B cell (primary cell): Measurements from ENCODE around the gene TUT4. TPM values are rescaled to one million over a fixed set of nuclear protein-coding genes. Genes with fewer than 3 reads are reported as not detected.

Experiments used
- ATAC-seq: fragments of 200-7000 bp; cut with Tn5 transposase; one replicate; pipeline ENCODE4 v1.10.0; 2021; ENCODE audit warnings: low read depth, mild to moderate bottlenecking, moderate number of reproducible peaks, moderate library complexity
- CTCF ChIA-PET: fragments of 350-600 bp; sonication (Branson Sonifier 250); formaldehyde crosslinking; loops from one replicate; lab custom pipeline; 2021; ENCODE audit warnings: antibody characterized with exemption, inconsistent platforms; lab: Charles Lee
- POLR2A ChIA-PET: fragments of 350-600 bp; sonication (Branson Sonifier 250); formaldehyde crosslinking; loops from one replicate; lab custom pipeline; 2021; ENCODE audit warnings: antibody characterized with exemption; lab: Charles Lee
- DNase-seq: peaks from one replicate; pipeline ENCODE4 v3.0.0; 2013
- H2AFZ ChIP-seq: 2 replicates; pipeline ENCODE4 v1.6.1; 2012; ENCODE audit warnings: mild to moderate bottlenecking, low read depth, low read length; ENCODE audit not compliant: insufficient read depth, poor library complexity, severe bottlenecking
- H3K27ac ChIP-seq, 2 donors: 1 replicate in 1 of 2; 2 replicates in 1 of 2; pipeline ENCODE4 v1.5.1; 2012 to 2013; ENCODE audit warnings: low read length in 2 of 2, mild to moderate bottlenecking in 2 of 2, moderate library complexity in 1 of 2
- H3K27me3 ChIP-seq, 4 experiments: fragments of 200-600 bp in 1 of 4; sonication (generic) in 1 of 4; replicated peaks in 1 of 4; 1 replicate in 2 of 4; 2 replicates in 2 of 4; pipeline versions ENCODE4 v1.6.1 to v1.7.0; 2013 to 2016; ENCODE audit warnings: low read length in 3 of 4, mild to moderate bottlenecking in 2 of 4, mixed read lengths in 1 of 4, moderate library complexity in 1 of 4; ENCODE audit not compliant: insufficient read depth in 4 of 4, control insufficient read depth in 3 of 4; ENCODE audit errors: control extremely low read depth in 1 of 4
- H3K36me3 ChIP-seq, 2 experiments: replicated peaks in 1 of 2; 1 replicate in 1 of 2; 2 replicates in 1 of 2; pipeline versions ENCODE4 v1.6.1 to v1.7.1; 2013; ENCODE audit warnings: low read length in 1 of 2; ENCODE audit not compliant: insufficient read depth in 2 of 2, control insufficient read depth in 1 of 2; ENCODE audit errors: control extremely low read depth in 1 of 2, extremely low read depth in 1 of 2
- H3K4me1 ChIP-seq, 2 donors: fragments of 200-600 bp in 1 of 2; sonication (generic) in 1 of 2; 1 replicate in 1 of 2; 2 replicates in 1 of 2; pipeline versions ENCODE4 v1.5.1 to v1.6.1; 2013 to 2017; ENCODE audit warnings: low read length in 2 of 2; ENCODE audit not compliant: control insufficient read depth in 2 of 2, insufficient read depth in 2 of 2
- H3K4me2 ChIP-seq: replicated peaks from 2 replicates; pipeline ENCODE3; 2012; ENCODE audit warnings: mild to moderate bottlenecking, low read depth, low read length; ENCODE audit not compliant: poor library complexity, severe bottlenecking
- H3K4me3 ChIP-seq, 5 experiments: fragments of 200-600 bp in 1 of 5; sonication (generic) in 1 of 5; 1 replicate in 3 of 5; 2 replicates in 2 of 5; pipeline versions ENCODE4 v1.5.1 to v1.7.0; 2011 to 2016; ENCODE audit warnings: low read length in 4 of 5, mild to moderate bottlenecking in 4 of 5, low read depth in 2 of 5, control low read depth in 1 of 5, moderate library complexity in 1 of 5; ENCODE audit not compliant: insufficient read depth in 1 of 5; ENCODE audit errors: control extremely low read depth in 1 of 5, extremely low read depth in 1 of 5
- H3K79me2 ChIP-seq: fragments of 200-600 bp; sonication (generic); one replicate; pipeline ENCODE4 v1.6.0; 2016; ENCODE audit warnings: low read length; ENCODE audit not compliant: control insufficient read depth, insufficient read depth
- H3K9ac ChIP-seq: fragments of 200-600 bp; sonication (generic); 2 replicates; pipeline ENCODE4 v1.6.1; 2017; ENCODE audit warnings: mild to moderate bottlenecking, low read length, moderate library complexity
- H3K9me3 ChIP-seq, 3 donors: one replicate each; pipeline versions ENCODE4 v1.6.1 to v1.7.1; 2013; ENCODE audit warnings: low read length in 2 of 3; ENCODE audit not compliant: control insufficient read depth in 2 of 3, insufficient read depth in 1 of 3; ENCODE audit errors: control extremely low read depth in 1 of 3
- H4K20me1 ChIP-seq: 2 replicates; pipeline ENCODE4 v1.6.0; 2012; ENCODE audit warnings: mild to moderate bottlenecking, low read length; ENCODE audit not compliant: insufficient read depth, control insufficient read depth, poor library complexity, severe bottlenecking
- H3K27ac Mint-ChIP-seq: one replicate; pipeline ENCODE4 v1.8.0; 2021; ENCODE audit warnings: mixed read lengths
- H3K27me3 Mint-ChIP-seq: one replicate; pipeline ENCODE4 v1.8.0; 2021; ENCODE audit warnings: mixed read lengths
- H3K4me1 Mint-ChIP-seq: one replicate; pipeline ENCODE4 v1.8.0; 2021; ENCODE audit warnings: mixed read lengths
- H3K4me3 Mint-ChIP-seq: one replicate; pipeline ENCODE4 v1.8.0; 2021; ENCODE audit warnings: mixed read lengths
- H3K9me3 Mint-ChIP-seq: one replicate; pipeline ENCODE4 v1.8.0; 2022; ENCODE audit warnings: mixed read lengths; ENCODE audit not compliant: insufficient read depth
- EZH2 ChIP-seq: IDR thresholded peaks from 2 replicates; pipeline ENCODE4 v1.6.1; 2012; ENCODE audit warnings: borderline replicate concordance, low read depth, mild to moderate bottlenecking, moderate library complexity, low read length; ENCODE audit not compliant: insufficient read depth, poor library complexity, severe bottlenecking
- WGBS: methylation state at CpG from one replicate; pipeline ENCODE4 v1.1.5; 2013; ENCODE audit warnings: missing lambda C conversion rate; ENCODE audit not compliant: insufficient coverage; 5-methylcytosine and 5-hydroxymethylcytosine counted together
- intact Hi-C: fragments of 100-400 bp; cut with micrococcal nuclease; formaldehyde crosslinking; loops from one replicate; pipeline ENCODE4 v1.10.0; 2022
- polyA plus RNA-seq: library from polyadenylated mRNA; depleted of rRNA; stranded (reverse); fragments of >200 nt; gene quantifications from 2 replicates; pipeline ENCODE4 v1.2.3, GENCODE V29; 2012
- total RNA-seq, 2 donors: library from RNA; stranded (reverse); fragments of 120-200 nt in 1 of 2; gene quantifications; 1 replicate in 1 of 2; 2 replicates in 1 of 2; pipeline versions ENCODE4 v1.2.3 to v1.2.4, GENCODE V29; 2013 to 2022
- TF ChIP-seq, protein P1 (sequence below): fragments of 200-600 bp; IDR thresholded peaks from one replicate; pipeline ENCODE4 v1.8.0; 2022; ENCODE audit warnings: antibody characterized with exemption, mild to moderate bottlenecking

Gene TUT4
- total and polyA plus RNA-seq, 2 donors (not counting 1 experiment from before 2014, with no cell fraction given), result 76.6 to 248 TPM

DNA sequence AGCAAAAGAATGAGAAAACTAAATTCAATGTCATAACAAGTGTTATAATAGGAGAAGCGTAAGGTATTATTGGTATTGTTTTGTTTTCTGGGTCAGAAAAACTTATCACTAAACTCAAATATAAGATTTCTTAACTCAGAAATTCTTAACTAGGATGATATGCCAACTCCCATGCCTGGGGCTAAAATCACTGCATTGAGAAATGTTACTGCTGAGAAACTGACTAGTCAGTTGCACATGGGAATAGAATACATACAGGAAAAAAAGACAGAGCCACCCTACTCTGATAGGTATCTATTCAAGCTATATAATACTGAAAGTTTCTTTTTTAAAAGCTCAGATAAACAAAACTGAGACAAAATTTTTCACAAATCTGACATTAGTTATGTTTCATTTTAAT lies 92.2 kb downstream of the TUT4 start:
- intact Hi-C loops, result no loop called here
- Histone ChIP-seq H3K27me3 (no peaks in the 10 kb centered on the region), H3K9me3 (no peaks in the 10 kb centered on the region), H3K4me3 (no peak overlapping the region), H3K4me2 (no peak overlapping the region), H4K20me1 (no peaks in the 10 kb centered on the region), H3K79me2 (no peaks in the 10 kb centered on the region), H3K4me1 (no peaks in the 10 kb centered on the region), H3K27ac (no peak overlapping the region), H3K9ac (no peak overlapping the region), H2AFZ (no peak overlapping the region), H3K36me3 (peaks cover 5 to 20% of the 10 kb centered on the region in 2 experiments)
- Mint-ChIP-seq H3K4me1 (no peaks in the 10 kb centered on the region), H3K4me3 (no peak overlapping the region), H3K9me3 (no peaks in the 10 kb centered on the region), H3K27me3 (no peaks in the 10 kb centered on the region), H3K27ac (no peak overlapping the region)
- ATAC-seq (no peak), DNase-seq (no peak)
- ChIA-PET POLR2A (no interaction called here), CTCF (no interaction called here)
- TF ChIP-seq, protein P1, sequence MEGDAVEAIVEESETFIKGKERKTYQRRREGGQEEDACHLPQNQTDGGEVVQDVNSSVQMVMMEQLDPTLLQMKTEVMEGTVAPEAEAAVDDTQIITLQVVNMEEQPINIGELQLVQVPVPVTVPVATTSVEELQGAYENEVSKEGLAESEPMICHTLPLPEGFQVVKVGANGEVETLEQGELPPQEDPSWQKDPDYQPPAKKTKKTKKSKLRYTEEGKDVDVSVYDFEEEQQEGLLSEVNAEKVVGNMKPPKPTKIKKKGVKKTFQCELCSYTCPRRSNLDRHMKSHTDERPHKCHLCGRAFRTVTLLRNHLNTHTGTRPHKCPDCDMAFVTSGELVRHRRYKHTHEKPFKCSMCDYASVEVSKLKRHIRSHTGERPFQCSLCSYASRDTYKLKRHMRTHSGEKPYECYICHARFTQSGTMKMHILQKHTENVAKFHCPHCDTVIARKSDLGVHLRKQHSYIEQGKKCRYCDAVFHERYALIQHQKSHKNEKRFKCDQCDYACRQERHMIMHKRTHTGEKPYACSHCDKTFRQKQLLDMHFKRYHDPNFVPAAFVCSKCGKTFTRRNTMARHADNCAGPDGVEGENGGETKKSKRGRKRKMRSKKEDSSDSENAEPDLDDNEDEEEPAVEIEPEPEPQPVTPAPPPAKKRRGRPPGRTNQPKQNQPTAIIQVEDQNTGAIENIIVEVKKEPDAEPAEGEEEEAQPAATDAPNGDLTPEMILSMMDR, result no peak
- no peak for TF ChIP-seq EZH2
- WGBS, result no CpG with 5 or more reads among the region's 1 CpG

DNA sequence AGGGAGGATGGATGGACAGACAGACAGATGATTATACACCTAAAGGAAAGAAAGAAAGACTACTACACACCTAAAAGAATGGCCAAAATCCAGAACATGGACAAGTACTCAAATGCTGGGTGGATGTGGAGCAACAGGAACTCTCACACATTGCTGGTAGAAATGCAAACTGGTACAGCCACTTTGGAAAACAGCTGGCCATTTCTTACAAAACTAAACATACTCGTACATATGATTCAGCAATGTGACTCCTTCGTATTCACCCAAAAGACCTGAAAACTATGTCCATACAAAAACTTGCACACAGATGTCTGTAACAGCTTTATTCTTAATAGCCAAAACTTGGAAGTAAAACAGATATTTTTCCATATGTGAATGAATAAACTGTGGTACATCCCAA lies 97.2 kb downstream of the TUT4 start:
- Histone ChIP-seq H3K79me2 (no peaks in the 10 kb centered on the region), H3K4me3 (no peak overlapping the region), H3K9ac (no peak overlapping the region), H3K27me3 (no peaks in the 10 kb centered on the region), H4K20me1 (peaks cover 6% of the 10 kb centered on the region), H3K4me2 (no peak overlapping the region), H3K4me1 (no peaks in the 10 kb centered on the region), H3K9me3 (no peaks in the 10 kb centered on the region), H3K27ac (no peak overlapping the region), H2AFZ (no peak overlapping the region), H3K36me3 (peaks cover 5 to 10% of the 10 kb centered on the region in 2 experiments)
- H3K27ac Mint-ChIP-seq, result no peak overlapping the region
- no peak overlapping the region for H3K4me3 Mint-ChIP-seq
- no peaks in the 10 kb centered on the region for H3K9me3 Mint-ChIP-seq
- TF ChIP-seq EZH2, result no peak
- TF ChIP-seq, protein P1, result no peak
- intact Hi-C loops, result no loop called here
- no peaks in the 10 kb centered on the region for H3K27me3 Mint-ChIP-seq
- CTCF ChIA-PET, result no interaction called here
- DNase-seq (no peak), ATAC-seq (no peak)
- 100% methylated on average over 1 of the region's 2 CpGs for WGBS
- no peaks in the 10 kb centered on the region for H3K4me1 Mint-ChIP-seq
- POLR2A ChIA-PET, result interaction anchor here (0.6 kb wide), 1 partner anchor 270 kb away, joined by 4 read pairs; no protein-coding TSS in a partner anchor
